Panc1 (cell line): ENCODE results near the gene CDKL4. TPM values are rescaled to one million over a fixed set of nuclear protein-coding genes. Genes with fewer than 3 reads are reported as not detected.

Experiments
- ATAC-seq: fragments of 200-7000 bp; cut with Tn5 transposase; 2 replicates; pipeline ENCODE4 v1.9.1; 2020; ENCODE audit warnings: mild to moderate bottlenecking, moderate library complexity
- BruUV-seq: library from RNA; stranded (reverse); fragments of 400-500 nt; replicated peaks from 2 replicates; lab custom pipeline; 2021; lab: Mats Ljungman, UMichigan
- CTCF ChIA-PET: fragments of 300-600 bp; sonication (Branson Sonifier 250); formaldehyde crosslinking; loops from one replicate; lab custom pipeline; 2022; ENCODE audit warnings: antibody characterized with exemption; lab: Charles Lee
- POLR2A ChIA-PET: fragments of 300-600 bp; sonication (Branson Sonifier 250); formaldehyde crosslinking; loops from one replicate; lab custom pipeline; 2022; ENCODE audit warnings: antibody characterized with exemption; lab: Charles Lee
- DNase-seq: peaks from one replicate; pipeline ENCODE4 v3.0.0-alpha.2; 2010; ENCODE audit warnings: low read depth, low spot score
- H3K27ac ChIP-seq: 2 replicates; pipeline ENCODE4 v1.5.1; 2011; ENCODE audit warnings: mild to moderate bottlenecking, low read length, inconsistent platforms
- H3K27me3 ChIP-seq: fragments of 200-500 bp; sonication (Bioruptor generic); 2 replicates; pipeline ENCODE4 v1.6.0; 2014; ENCODE audit warnings: low read length, inconsistent platforms; ENCODE audit not compliant: control insufficient read depth, insufficient read depth
- H3K36me3 ChIP-seq: fragments of 200-500 bp; sonication (Bioruptor generic); 2 replicates; pipeline ENCODE4 v1.5.1; 2014; ENCODE audit warnings: inconsistent platforms, mild to moderate bottlenecking, low read length, moderate library complexity; ENCODE audit not compliant: control insufficient read depth, insufficient read depth
- H3K4me1 ChIP-seq: 2 replicates; pipeline ENCODE4 v1.5.1; 2011; ENCODE audit warnings: inconsistent platforms, mild to moderate bottlenecking, low read length, moderate library complexity; ENCODE audit not compliant: control insufficient read depth, insufficient read depth
- H3K4me3 ChIP-seq, 2 experiments: 2 replicates each; pipeline ENCODE4 v1.5.1; 2011 to 2012; ENCODE audit warnings: low read depth in 2 of 2, low read length in 2 of 2, mild to moderate bottlenecking in 2 of 2, inconsistent platforms in 1 of 2, moderate library complexity in 1 of 2
- H3K9me3 ChIP-seq: fragments of 200-500 bp; sonication (Bioruptor generic); 2 replicates; pipeline ENCODE4 v1.5.1; 2014; ENCODE audit warnings: low read depth, mild to moderate bottlenecking, inconsistent platforms, low read length, moderate library complexity; ENCODE audit not compliant: control insufficient read depth, insufficient read depth
- CTCF ChIP-seq: fragments of 450-650 bp; IDR thresholded peaks from 2 replicates; pipeline ENCODE4 v1.5.1; 2017; ENCODE audit warnings: mild to moderate bottlenecking
- POLR2AphosphoS5 ChIP-seq: IDR thresholded peaks from 2 replicates; pipeline ENCODE4 v1.6.1; 2012; ENCODE audit warnings: mild to moderate bottlenecking, low read depth, low read length, moderate library complexity
- REST ChIP-seq, 2 experiments: IDR thresholded peaks; 2 replicates each; pipeline ENCODE4 v1.6.1; 2011 to 2012; ENCODE audit warnings: low read depth in 2 of 2, control low read depth in 1 of 2, low read length in 1 of 2, mild to moderate bottlenecking in 1 of 2, moderate library complexity in 1 of 2; ENCODE audit not compliant: insufficient read depth in 1 of 2
- SIN3A ChIP-seq: IDR thresholded peaks from 2 replicates; pipeline ENCODE4 v1.6.1; 2012; ENCODE audit warnings: low read depth, mild to moderate bottlenecking, low read length, moderate library complexity, borderline replicate concordance; ENCODE audit not compliant: insufficient read depth
- TCF7L2 ChIP-seq: IDR thresholded peaks from 2 replicates; pipeline ENCODE4 v1.6.1; 2011; ENCODE audit warnings: mild to moderate bottlenecking, low read depth, low read length, inconsistent platforms
- in situ Hi-C: cut with HindIII; loops from 2 replicates; pipeline ENCODE4 v1.10.0; 2016; ENCODE audit warnings: low sequenced_read_pairs, low pct_unique_long_range_greater_than_20kb
- intact Hi-C: fragments of 100-400 bp; cut with micrococcal nuclease; formaldehyde crosslinking; loops from one replicate; pipeline ENCODE4 v1.10.0; 2022; ENCODE audit not compliant: unreplicated experiment
- total RNA-seq: library from RNA; stranded (reverse); gene quantifications from one replicate; pipeline ENCODE4 v1.2.1, GENCODE V29; 2021; ENCODE audit not compliant: unreplicated experiment

Gene CDKL4
- total RNA-seq, 1 experiment from 2014 or later, result not detected

DNA sequence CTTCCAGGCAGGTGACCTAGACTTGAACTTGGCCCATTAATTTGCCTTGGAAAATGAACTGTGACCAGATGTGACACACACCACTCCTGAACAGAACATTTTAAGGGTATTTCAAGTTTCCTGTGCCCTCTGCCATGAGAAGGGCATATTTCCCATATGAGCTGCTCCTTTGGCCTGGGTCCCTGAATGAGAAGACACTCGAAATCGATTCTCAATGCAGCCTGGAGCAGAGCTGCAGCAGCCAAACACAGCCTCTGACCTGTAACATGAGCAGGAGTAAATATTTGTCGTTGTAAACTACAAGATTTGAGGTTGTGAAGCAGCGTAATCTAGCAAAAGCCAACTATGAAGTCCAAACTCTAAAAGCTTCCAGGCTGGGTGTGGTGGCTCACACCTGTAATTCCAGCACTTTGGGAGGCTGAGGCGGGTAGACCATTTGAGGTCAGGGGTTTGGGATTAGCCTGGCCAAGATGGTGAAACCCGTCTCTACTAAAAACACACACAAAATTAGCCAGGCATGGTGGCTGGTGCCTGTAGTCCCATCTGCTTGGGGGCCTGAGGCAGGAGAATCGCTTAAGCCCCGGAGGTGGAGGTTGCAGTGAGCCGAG lies 92.8 kb downstream of the CDKL4 start:
- no peak for TF ChIP-seq CTCF
- TF ChIP-seq TCF7L2, result no peak
- no peak for TF ChIP-seq POLR2AphosphoS5
- TF ChIP-seq REST (IDR thresholded peaks at IDR 0.05; ENCODE audit: insufficient read depth in 1 of 2, low read depth in 2 of 2, low read length in 1 of 2), result no peak
- TF ChIP-seq SIN3A, result no peak
- in situ Hi-C loops, result no loop called here
- DNase-seq (no peak), ATAC-seq (no peak)
- no peak overlapping the region for H3K27ac ChIP-seq
- H3K27me3 ChIP-seq, result no peaks in the 10 kb centered on the region
- H3K4me3 ChIP-seq, result no peak overlapping the region
- intact Hi-C loops, result no loop called here
- no TSS peak for BruUV-seq
- H3K9me3 ChIP-seq, result no peaks in the 10 kb centered on the region
- no peaks in the 10 kb centered on the region for H3K4me1 ChIP-seq
- H3K36me3 ChIP-seq, result no peaks in the 10 kb centered on the region
- CTCF ChIA-PET, result interaction anchor here (0.7 kb wide), 1 partner anchor 140 kb away, joined by 8 read pairs; no protein-coding TSS in a partner anchor
- POLR2A ChIA-PET, result no interaction called here

GRCh38 chr2:39150102-39150562 lies 93.6 kb downstream of the CDKL4 start:
- H3K27me3 ChIP-seq, result no peaks in the 10 kb centered on the region
- ChIA-PET CTCF (no interaction called here), POLR2A (interaction anchor here (0.7 kb wide), 1 partner anchor 512 kb away, joined by 3 read pairs; no protein-coding TSS in a partner anchor)
- intact Hi-C loops, result no loop called here
- no peak for ATAC-seq
- BruUV-seq, result no TSS peak
- H3K36me3 ChIP-seq, result no peaks in the 10 kb centered on the region
- no peaks in the 10 kb centered on the region for H3K9me3 ChIP-seq
- no peak overlapping the region for H3K4me3 ChIP-seq
- TF ChIP-seq TCF7L2, result no peak
- no peak for TF ChIP-seq CTCF
- TF ChIP-seq SIN3A, result no peak
- no peak for TF ChIP-seq REST (IDR thresholded peaks at IDR 0.05; ENCODE audit: insufficient read depth in 1 of 2, low read depth in 2 of 2, low read length in 1 of 2)
- TF ChIP-seq POLR2AphosphoS5, result no peak
- no peak for DNase-seq
- H3K4me1 ChIP-seq, result no peaks in the 10 kb centered on the region
- no peak overlapping the region for H3K27ac ChIP-seq
- in situ Hi-C loops, result no loop called here
